Activated CD8-positive, alpha-beta T cell treated with anti-CD3 and anti-CD28 coated beads for 36 hours (primary cell): ENCODE results near the gene RASGRF2. TPM values are rescaled to one million over a fixed set of nuclear protein-coding genes. Genes with fewer than 3 reads are reported as not detected.

ENCODE experiments used
- ATAC-seq: fragments of 200-7000 bp; cut with Tn5 transposase; one replicate; pipeline ENCODE4 v1.10.0; 2021; ENCODE audit warnings: mild to moderate bottlenecking, moderate library complexity
- CTCF ChIA-PET: fragments of 350-600 bp; sonication (Branson Sonifier 250); formaldehyde crosslinking; loops from one replicate; lab custom pipeline; 2021; ENCODE audit warnings: antibody characterized with exemption; lab: Charles Lee
- POLR2A ChIA-PET: fragments of 350-600 bp; sonication (Branson Sonifier 250); formaldehyde crosslinking; loops from one replicate; lab custom pipeline; 2021; ENCODE audit warnings: antibody characterized with exemption; lab: Charles Lee
- DNase-seq: peaks from one replicate; pipeline ENCODE4 v3.0.0-alpha.2; 2020
- H3K27ac Mint-ChIP-seq: one replicate; pipeline ENCODE4 v1.8.0; 2021; ENCODE audit warnings: mild to moderate bottlenecking, mixed read lengths
- H3K27me3 Mint-ChIP-seq: one replicate; pipeline ENCODE4 v1.8.0; 2021; ENCODE audit warnings: mixed read lengths
- H3K36me3 Mint-ChIP-seq: one replicate; pipeline ENCODE4 v1.8.0; 2021; ENCODE audit warnings: low read depth, mixed read lengths
- H3K4me1 Mint-ChIP-seq: one replicate; pipeline ENCODE4 v1.8.0; 2021; ENCODE audit warnings: low read depth, mixed read lengths
- H3K4me3 Mint-ChIP-seq: one replicate; pipeline ENCODE4 v1.8.0; 2021; ENCODE audit warnings: mild to moderate bottlenecking, moderate library complexity, mixed read lengths
- H3K9me3 Mint-ChIP-seq: one replicate; pipeline ENCODE4 v1.8.0; 2021; ENCODE audit warnings: mixed read lengths
- CTCF ChIP-seq: fragments of 200-600 bp; IDR thresholded peaks from one replicate; pipeline ENCODE4 v1.8.0; 2022; ENCODE audit warnings: antibody characterized with exemption, mild to moderate bottlenecking
- intact Hi-C: fragments of 100-400 bp; cut with micrococcal nuclease; formaldehyde crosslinking; loops from one replicate; pipeline ENCODE4 v1.10.0; 2022
- total RNA-seq, 2 experiments: library from RNA; stranded (reverse); gene quantifications; one replicate each; pipeline ENCODE4 v1.2.3, GENCODE V29; 2021

Gene RASGRF2
- total RNA-seq, 2 experiments from 2014 or later: 14.9 to 15.8 TPM

GRCh38 chr5:81234801-81235200 is 274.6 kb downstream of the RASGRF2 start:
- CTCF ChIA-PET: no interaction called here
- no peak for ATAC-seq
- no peaks in the 10 kb centered on the region for H3K27me3 Mint-ChIP-seq
- no peak overlapping the region for H3K27ac Mint-ChIP-seq
- no peak for DNase-seq
- TF ChIP-seq CTCF: no peak
- H3K4me3 Mint-ChIP-seq: no peak overlapping the region
- H3K9me3 Mint-ChIP-seq: peaks cover 2% of the 10 kb centered on the region
- H3K4me1 Mint-ChIP-seq: peaks cover 19% of the 10 kb centered on the region
- no peaks in the 10 kb centered on the region for H3K36me3 Mint-ChIP-seq
- intact Hi-C loops: no loop called here
- POLR2A ChIA-PET: interaction anchor here (0.6 kb wide), 1 partner anchor 15 kb away, joined by 3 read pairs; no protein-coding TSS in a partner anchor

GRCh38 chr5:81235287-81236072 is 275.3 kb downstream of the RASGRF2 start:
- ATAC-seq: no peak
- Mint-ChIP-seq H3K9me3 (peaks cover 2% of the 10 kb centered on the region), H3K4me1 (peaks cover 19% of the 10 kb centered on the region), H3K27ac (no peak overlapping the region), H3K4me3 (no peak overlapping the region), H3K27me3 (no peaks in the 10 kb centered on the region), H3K36me3 (no peaks in the 10 kb centered on the region)
- POLR2A ChIA-PET: interaction anchor here (0.9 kb wide), 1 partner anchor 9 kb away, joined by 4 read pairs; no protein-coding TSS in a partner anchor
- intact Hi-C loops: no loop called here
- CTCF ChIA-PET: no interaction called here
- DNase-seq: no peak
- TF ChIP-seq CTCF: no peak

- DNase-seq (no peak), ATAC-seq (no peak)
- TF ChIP-seq CTCF: no peak
- CTCF ChIA-PET: no interaction called here
- peaks cover 2% of the 10 kb centered on the region for H3K9me3 Mint-ChIP-seq
- intact Hi-C loops: no loop called here
- H3K4me1 Mint-ChIP-seq: peaks cover 17% of the 10 kb centered on the region
- POLR2A ChIA-PET: interaction anchor here (1.0 kb wide), 1 partner anchor 10 kb away, joined by 6 read pairs; no protein-coding TSS in a partner anchor
- no peaks in the 10 kb centered on the region for H3K27me3 Mint-ChIP-seq
- H3K36me3 Mint-ChIP-seq: no peaks in the 10 kb centered on the region
- no peak overlapping the region for H3K4me3 Mint-ChIP-seq
- no peak overlapping the region for H3K27ac Mint-ChIP-seq
Measured at GRCh38 chr5:81238460-81238859, 278.3 kb downstream of the RASGRF2 start.

GRCh38 chr5:81239613-81240012 is 279.4 kb downstream of the RASGRF2 start:
- intact Hi-C loops: no loop called here
- Mint-ChIP-seq H3K9me3 (peaks cover 2% of the 10 kb centered on the region), H3K4me3 (no peak overlapping the region), H3K27ac (no peak overlapping the region), H3K36me3 (no peaks in the 10 kb centered on the region), H3K27me3 (no peaks in the 10 kb centered on the region), H3K4me1 (peaks cover 7% of the 10 kb centered on the region)
- TF ChIP-seq CTCF: no peak
- ChIA-PET CTCF (no interaction called here), POLR2A (interaction anchor here (1.0 kb wide), 1 partner anchor 9 kb away, joined by 6 read pairs; no protein-coding TSS in a partner anchor)
- no peak for ATAC-seq
- DNase-seq: no peak

GRCh38 chr5:81241001-81241400 is 280.8 kb downstream of the RASGRF2 start:
- ChIA-PET CTCF (interaction anchor here (0.9 kb wide), 1 partner anchor 58 kb away, joined by 3 read pairs; no protein-coding TSS in a partner anchor), POLR2A (no interaction called here)
- Mint-ChIP-seq H3K27me3 (no peaks in the 10 kb centered on the region), H3K9me3 (peaks cover 2% of the 10 kb centered on the region), H3K4me1 (no peaks in the 10 kb centered on the region), H3K27ac (no peak overlapping the region), H3K36me3 (no peaks in the 10 kb centered on the region), H3K4me3 (no peak overlapping the region)
- ATAC-seq (no peak), DNase-seq (no peak)
- TF ChIP-seq CTCF: no peak
- intact Hi-C loops: no loop called here
